ENCODE data around the gene C19orf44. TPM values are rescaled to one million over a fixed set of nuclear protein-coding genes. Genes with fewer than 3 reads are reported as not detected.
"Not testable (repeated sequence)": the region's sequence is repeated elsewhere in the genome, so short reads cannot be mapped to it uniquely, and the experiment has no call there.

Gene C19orf44
- total RNA-seq, 1 experiment from 2014 or later: 5.3 TPM

GRCh38 chr19:16482745-16483144 lies 13.4 kb upstream of the C19orf44 start:
- H3K4me1 ChIP-seq: no peaks in the 10 kb centered on the region; the same call in 1 of the 2 replicates
- no peak overlapping the region for H3K4me3 ChIP-seq
- no peak overlapping the region for H3K27ac ChIP-seq
- H3K9me3 ChIP-seq (replicated peaks): no peaks in the 10 kb centered on the region
- no peak for DNase-seq
- no peaks in the 10 kb centered on the region for H3K36me3 ChIP-seq
- no peaks in the 10 kb centered on the region for H3K27me3 ChIP-seq

GRCh38 chr19:16486476-16486875 lies 9.7 kb upstream of the C19orf44 start:
- not testable (repeated sequence) for DNase-seq; H3K36me3 ChIP-seq; H3K4me3 ChIP-seq; H3K27ac ChIP-seq; H3K9me3 ChIP-seq (replicated peaks); H3K4me1 ChIP-seq; H3K27me3 ChIP-seq

- no peak for DNase-seq
- Histone ChIP-seq H3K4me1 (no peaks in the 10 kb centered on the region), H3K9me3 (replicated peaks) (no peaks in the 10 kb centered on the region), H3K4me3 (peak overlapping the region; percentile 74), H3K27ac (no peak overlapping the region; the same call in 1 of the 2 replicates), H3K36me3 (peaks cover 3% of the 10 kb centered on the region; the same call in 1 of the 2 replicates), H3K27me3 (no peaks in the 10 kb centered on the region)
Measured at GRCh38 chr19:16496613-16496983, 404 bp downstream of the C19orf44 start.

- no peaks in the 10 kb centered on the region for H3K9me3 ChIP-seq (replicated peaks)
- no peak for DNase-seq
- no peaks in the 10 kb centered on the region for H3K4me1 ChIP-seq
- no peak overlapping the region; the same call in 1 of the 2 replicates for H3K27ac ChIP-seq
- H3K36me3 ChIP-seq: peaks cover 3% of the 10 kb centered on the region; the same call in 1 of the 2 replicates
- H3K27me3 ChIP-seq: no peaks in the 10 kb centered on the region
- peak overlapping the region; percentile 74 for H3K4me3 ChIP-seq
Measured at GRCh38 chr19:16497042-16497441, 848 bp downstream of the C19orf44 start.

- Histone ChIP-seq H3K36me3 (peaks cover 3% of the 10 kb centered on the region; the same call in 1 of the 2 replicates), H3K4me3 (no peak overlapping the region), H3K4me1 (no peaks in the 10 kb centered on the region), H3K27ac (no peak overlapping the region), H3K9me3 (replicated peaks) (no peaks in the 10 kb centered on the region), H3K27me3 (no peaks in the 10 kb centered on the region)
- no peak for DNase-seq
Measured at GRCh38 chr19:16497837-16498236, 1.6 kb downstream of the C19orf44 start.

GRCh38 chr19:16504271-16504670 lies 8.1 kb downstream of the C19orf44 start:
- DNase-seq: no peak
- Histone ChIP-seq H3K36me3 (peaks cover 18% of the 10 kb centered on the region), H3K4me3 (no peak overlapping the region), H3K4me1 (no peaks in the 10 kb centered on the region), H3K9me3 (replicated peaks) (no peaks in the 10 kb centered on the region), H3K27ac (no peak overlapping the region), H3K27me3 (no peaks in the 10 kb centered on the region)

GRCh38 chr19:16506161-16506560 lies 10.0 kb downstream of the C19orf44 start:
- not testable (repeated sequence) for H3K27me3 ChIP-seq; H3K4me3 ChIP-seq; H3K27ac ChIP-seq; H3K4me1 ChIP-seq; DNase-seq; H3K9me3 ChIP-seq (replicated peaks)
- peaks cover 16% of the 10 kb centered on the region for H3K36me3 ChIP-seq

- H3K9me3 ChIP-seq (replicated peaks): no peaks in the 10 kb centered on the region
- peaks cover 14% of the 10 kb centered on the region; the same call in 1 of the 2 replicates for H3K36me3 ChIP-seq
- no peak overlapping the region for H3K27ac ChIP-seq
- H3K4me3 ChIP-seq: no peak overlapping the region
- no peaks in the 10 kb centered on the region for H3K4me1 ChIP-seq
- no peaks in the 10 kb centered on the region for H3K27me3 ChIP-seq
- no peak for DNase-seq
Measured at GRCh38 chr19:16506961-16507360, 10.8 kb downstream of the C19orf44 start.

- no peak for DNase-seq
- Histone ChIP-seq H3K36me3 (peaks cover 14% of the 10 kb centered on the region; the same call in 1 of the 2 replicates), H3K9me3 (replicated peaks) (no peaks in the 10 kb centered on the region), H3K4me3 (no peak overlapping the region), H3K27me3 (no peaks in the 10 kb centered on the region), H3K4me1 (no peaks in the 10 kb centered on the region), H3K27ac (no peak overlapping the region)
Measured at GRCh38 chr19:16508546-16508945, 12.4 kb downstream of the C19orf44 start.

- H3K4me1 ChIP-seq: no peaks in the 10 kb centered on the region
- no peaks in the 10 kb centered on the region for H3K27me3 ChIP-seq
- H3K36me3 ChIP-seq: peaks cover 7% of the 10 kb centered on the region; the same call in 1 of the 2 replicates
- H3K9me3 ChIP-seq (replicated peaks): no peaks in the 10 kb centered on the region
- no peak for DNase-seq
- H3K27ac ChIP-seq: no peak overlapping the region
- H3K4me3 ChIP-seq: no peak overlapping the region
Measured at GRCh38 chr19:16509141-16510061, 13.2 kb downstream of the C19orf44 start.

- H3K4me3 ChIP-seq; DNase-seq; H3K9me3 ChIP-seq (replicated peaks); H3K27me3 ChIP-seq; H3K27ac ChIP-seq; H3K4me1 ChIP-seq: not testable (repeated sequence)
- peaks cover 14% of the 10 kb centered on the region for H3K36me3 ChIP-seq
Measured at GRCh38 chr19:16512611-16513010, 16.4 kb downstream of the C19orf44 start.

- Histone ChIP-seq H3K9me3 (replicated peaks) (no peaks in the 10 kb centered on the region), H3K27me3 (no peaks in the 10 kb centered on the region), H3K4me3 (no peak overlapping the region), H3K4me1 (no peaks in the 10 kb centered on the region), H3K36me3 (peaks cover 33% of the 10 kb centered on the region), H3K27ac (no peak overlapping the region)
- no peak for DNase-seq
Measured at GRCh38 chr19:16514383-16515019, 18.3 kb downstream of the C19orf44 start.

- H3K27ac ChIP-seq: no peak overlapping the region
- H3K9me3 ChIP-seq (replicated peaks): no peaks in the 10 kb centered on the region
- DNase-seq: no peak
- no peaks in the 10 kb centered on the region for H3K27me3 ChIP-seq
- peaks cover 52% of the 10 kb centered on the region for H3K36me3 ChIP-seq
- H3K4me1 ChIP-seq: no peaks in the 10 kb centered on the region
- no peak overlapping the region for H3K4me3 ChIP-seq
Measured at GRCh38 chr19:16516381-16516780, 20.2 kb downstream of the C19orf44 start.

- Histone ChIP-seq H3K27me3 (no peaks in the 10 kb centered on the region), H3K4me3 (no peak overlapping the region), H3K36me3 (peaks cover 58% of the 10 kb centered on the region), H3K9me3 (replicated peaks) (no peaks in the 10 kb centered on the region), H3K27ac (no peak overlapping the region), H3K4me1 (no peaks in the 10 kb centered on the region)
- no peak for DNase-seq
Measured at GRCh38 chr19:16516923-16517610, 20.9 kb downstream of the C19orf44 start.

- Histone ChIP-seq H3K27ac (no peak overlapping the region), H3K36me3 (peaks cover 64% of the 10 kb centered on the region), H3K4me1 (no peaks in the 10 kb centered on the region), H3K27me3 (no peaks in the 10 kb centered on the region), H3K9me3 (replicated peaks) (no peaks in the 10 kb centered on the region), H3K4me3 (no peak overlapping the region)
- DNase-seq: no peak
Measured at GRCh38 chr19:16518061-16518460, 21.9 kb downstream of the C19orf44 start.

Measured in SJCRH30 (cell line).